NT2/D1 (cell line): ENCODE measurements around the gene C19orf12.

Experiments
- DNase-seq: peaks from one replicate; pipeline ENCODE4 v3.0.0-alpha.2; 2011; ENCODE audit warnings: low read depth, low spot score
- H3K27me3 ChIP-seq: 2 replicates; pipeline ENCODE4 v1.6.0; 2011; ENCODE audit warnings: mild to moderate bottlenecking; ENCODE audit not compliant: insufficient read length, insufficient read depth
- H3K36me3 ChIP-seq: 2 replicates; pipeline ENCODE4 v1.6.1; 2011; ENCODE audit warnings: mild to moderate bottlenecking, low read length, mixed read lengths; ENCODE audit not compliant: insufficient read depth, insufficient read length
- H3K4me1 ChIP-seq: 2 replicates; pipeline ENCODE4 v1.5.1; 2011; ENCODE audit not compliant: insufficient read depth, insufficient read length
- H3K4me3 ChIP-seq: 2 replicates; pipeline ENCODE4 v1.5.1; 2011; ENCODE audit warnings: low read depth; ENCODE audit not compliant: insufficient read length
- H3K9ac ChIP-seq: 2 replicates; pipeline ENCODE4 v1.6.0; 2011; ENCODE audit warnings: low read depth; ENCODE audit not compliant: insufficient read length
- H3K9me3 ChIP-seq: 2 replicates; pipeline ENCODE4 v1.5.1; 2011; ENCODE audit warnings: mild to moderate bottlenecking, low read length; ENCODE audit not compliant: insufficient read depth
- SUZ12 ChIP-seq: IDR thresholded peaks from 2 replicates; pipeline ENCODE4 v1.6.1; 2011; ENCODE audit not compliant: insufficient read length, insufficient read depth; ENCODE audit errors: extremely low read depth
- YY1 ChIP-seq: IDR thresholded peaks from 2 replicates; pipeline ENCODE4 v1.6.1; 2011; ENCODE audit not compliant: insufficient read length, insufficient read depth
- ZNF274 ChIP-seq: IDR thresholded peaks from 2 replicates; pipeline ENCODE4 v1.6.1; 2011; ENCODE audit warnings: mild to moderate bottlenecking, low read depth, low read length

C19orf12 gene

DNA sequence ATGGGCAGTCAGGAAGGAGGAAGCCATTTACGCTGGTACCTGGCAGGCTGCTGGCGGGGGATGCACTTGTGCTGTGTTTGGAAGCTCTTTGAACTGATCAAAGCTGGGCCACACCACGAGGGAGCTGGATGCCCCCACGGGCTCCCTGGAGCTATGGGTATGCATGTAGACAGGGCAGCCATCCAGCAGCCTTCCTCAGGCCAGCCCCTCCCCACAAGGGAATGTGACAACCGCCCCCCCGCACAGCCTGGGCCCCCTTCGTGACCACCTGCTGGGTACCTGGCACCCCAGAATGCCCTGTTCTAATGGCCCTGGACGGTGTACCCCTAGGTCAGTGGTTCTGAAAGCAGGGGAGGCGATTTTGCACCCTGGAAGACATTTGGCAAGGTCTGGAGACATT, 42.5 kb upstream of the C19orf12 start:
- no peak overlapping the region for H3K4me3 ChIP-seq
- H3K27me3 ChIP-seq: no peaks in the 10 kb centered on the region
- H3K4me1 ChIP-seq: no peaks in the 10 kb centered on the region
- no peak overlapping the region for H3K9ac ChIP-seq
- no peak for DNase-seq
- no peaks in the 10 kb centered on the region for H3K9me3 ChIP-seq
- no peaks in the 10 kb centered on the region for H3K36me3 ChIP-seq
- TF ChIP-seq ZNF274: no peak
- no peak for TF ChIP-seq YY1
- no peak for TF ChIP-seq SUZ12

GRCh38 chr19:29753934-29754305, 38.9 kb upstream of the C19orf12 start:
- no peak for DNase-seq
- no peaks in the 10 kb centered on the region for H3K27me3 ChIP-seq
- no peak overlapping the region for H3K4me3 ChIP-seq
- no peaks in the 10 kb centered on the region for H3K36me3 ChIP-seq
- TF ChIP-seq ZNF274: no peak
- no peak for TF ChIP-seq YY1
- no peak for TF ChIP-seq SUZ12
- H3K9me3 ChIP-seq: no peaks in the 10 kb centered on the region
- no peak overlapping the region for H3K9ac ChIP-seq
- peaks cover 3% of the 10 kb centered on the region for H3K4me1 ChIP-seq

DNA sequence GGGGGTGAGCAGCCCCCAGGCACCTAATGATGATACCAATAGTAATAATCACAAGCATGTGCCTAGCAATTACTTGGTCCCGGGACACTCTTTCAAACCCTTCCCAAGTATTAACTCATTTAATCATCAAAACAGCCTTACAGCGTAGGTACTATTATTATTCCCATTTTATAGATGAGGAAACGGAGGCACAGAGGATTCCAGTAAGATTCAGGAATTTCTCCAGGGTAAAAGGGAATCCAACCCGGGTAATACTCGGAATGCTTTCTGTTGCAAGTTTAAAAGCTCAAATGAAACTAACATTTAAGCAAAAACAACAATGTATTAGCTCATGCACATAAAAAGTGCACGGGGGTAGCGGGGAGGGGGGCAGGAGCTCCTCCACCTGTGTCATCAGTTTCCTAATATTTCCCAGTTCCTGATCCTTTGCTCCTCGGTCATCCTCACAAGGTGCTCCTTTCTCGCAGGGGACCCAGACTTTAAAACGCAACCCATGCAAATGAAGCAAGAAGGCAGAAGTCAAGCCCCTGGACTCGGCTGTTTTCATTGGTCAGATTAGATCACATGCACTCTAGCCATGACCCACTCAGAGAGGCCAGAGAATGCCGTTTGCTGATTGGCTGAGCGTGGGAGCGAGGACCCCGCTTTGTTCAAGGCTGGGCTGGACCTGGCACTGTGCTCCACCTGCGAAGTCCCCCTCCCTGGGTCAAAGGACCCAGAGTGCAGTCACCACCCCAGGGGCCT, 38.3 kb upstream of the C19orf12 start:
- no peaks in the 10 kb centered on the region for H3K27me3 ChIP-seq
- TF ChIP-seq ZNF274: no peak
- no peak for TF ChIP-seq SUZ12
- no peak for TF ChIP-seq YY1
- no peak for DNase-seq
- H3K9ac ChIP-seq: no peak overlapping the region
- no peak overlapping the region for H3K4me3 ChIP-seq
- peaks cover 3% of the 10 kb centered on the region for H3K4me1 ChIP-seq
- H3K9me3 ChIP-seq: no peaks in the 10 kb centered on the region
- H3K36me3 ChIP-seq: no peaks in the 10 kb centered on the region

DNA sequence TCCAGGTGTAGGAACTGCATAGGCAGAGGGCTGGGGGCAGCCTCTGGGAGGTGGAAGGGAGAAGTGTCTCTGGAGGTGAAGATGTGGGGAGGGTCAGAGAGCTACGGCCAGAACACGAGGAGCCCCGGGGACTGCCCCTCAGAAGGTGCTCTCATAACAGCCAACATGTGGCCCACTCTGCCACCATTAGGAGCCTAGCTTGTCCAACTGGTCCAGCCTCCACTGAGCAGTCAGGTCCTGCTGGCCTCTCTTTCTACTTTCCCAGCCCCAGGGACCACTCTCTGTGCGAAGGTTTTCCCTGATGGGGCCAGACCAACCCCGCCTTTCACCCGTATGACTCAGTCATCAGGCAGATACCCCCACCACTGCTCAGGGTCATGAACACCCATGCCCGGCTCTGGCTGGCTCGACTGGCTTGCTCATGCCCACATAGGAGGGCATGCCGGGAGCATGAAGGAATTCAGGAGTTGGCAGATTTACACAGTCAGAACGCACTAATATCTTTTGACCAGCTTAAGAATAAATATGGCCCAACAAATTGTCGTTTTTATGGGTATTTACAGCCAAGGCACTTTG, 37.5 kb upstream of the C19orf12 start:
- no peak overlapping the region for H3K4me3 ChIP-seq
- TF ChIP-seq YY1: no peak
- TF ChIP-seq SUZ12: no peak
- H3K9ac ChIP-seq: no peak overlapping the region
- H3K36me3 ChIP-seq: no peaks in the 10 kb centered on the region
- H3K9me3 ChIP-seq: no peaks in the 10 kb centered on the region
- no peaks in the 10 kb centered on the region for H3K27me3 ChIP-seq
- peaks cover 3% of the 10 kb centered on the region for H3K4me1 ChIP-seq
- DNase-seq: no peak

DNA sequence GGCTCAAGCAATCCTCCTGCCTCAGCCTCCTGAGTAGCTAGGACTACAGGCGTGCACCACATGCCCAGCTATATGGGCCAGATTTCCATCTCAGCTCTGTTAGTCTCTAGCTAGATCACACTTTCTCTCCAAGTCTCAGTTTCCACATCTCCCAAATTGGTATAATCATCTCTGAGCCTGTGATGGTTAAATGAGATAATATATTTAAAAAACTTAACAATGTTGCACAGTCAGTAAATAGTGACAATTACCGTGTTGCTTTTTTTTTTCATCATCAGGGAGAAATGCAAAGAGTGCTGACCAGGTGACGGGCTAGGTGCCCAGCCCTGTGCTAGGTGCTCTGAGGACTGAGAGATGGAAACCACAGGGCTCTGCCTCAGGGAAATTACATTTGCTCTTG, 36.9 kb upstream of the C19orf12 start:
- Histone ChIP-seq H3K9me3 (no peaks in the 10 kb centered on the region), H3K4me3 (no peak overlapping the region), H3K9ac (no peak overlapping the region), H3K4me1 (peaks cover 3% of the 10 kb centered on the region), H3K36me3 (no peaks in the 10 kb centered on the region), H3K27me3 (no peaks in the 10 kb centered on the region)
- TF ChIP-seq YY1 (no peak), ZNF274 (no peak), SUZ12 (no peak)
- DNase-seq: no peak

DNA sequence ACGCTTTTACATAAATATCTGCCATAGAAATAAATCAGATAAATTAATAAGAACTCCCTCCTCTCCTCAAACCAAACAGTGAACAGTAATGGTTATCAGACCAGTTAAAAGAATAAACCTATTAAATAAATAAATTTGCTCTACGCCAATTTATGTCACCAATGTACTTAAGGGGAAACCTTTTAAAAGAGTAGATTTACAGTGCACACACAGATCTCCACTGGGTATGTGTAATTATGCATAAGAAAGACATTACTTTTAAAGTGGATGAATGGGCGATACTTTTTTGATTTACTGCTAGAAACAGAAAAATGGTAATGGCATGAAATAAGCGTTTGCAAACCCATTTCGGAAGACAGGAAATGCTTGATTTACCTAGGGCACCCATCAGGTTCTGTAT, 34.9 kb upstream of the C19orf12 start:
- H3K4me3 ChIP-seq: no peak overlapping the region
- TF ChIP-seq SUZ12 (no peak), ZNF274 (no peak), YY1 (no peak)
- no peaks in the 10 kb centered on the region for H3K36me3 ChIP-seq
- H3K4me1 ChIP-seq: peaks cover 3% of the 10 kb centered on the region
- H3K9me3 ChIP-seq: no peaks in the 10 kb centered on the region
- H3K27me3 ChIP-seq: no peaks in the 10 kb centered on the region
- no peak for DNase-seq
- H3K9ac ChIP-seq: no peak overlapping the region

DNA sequence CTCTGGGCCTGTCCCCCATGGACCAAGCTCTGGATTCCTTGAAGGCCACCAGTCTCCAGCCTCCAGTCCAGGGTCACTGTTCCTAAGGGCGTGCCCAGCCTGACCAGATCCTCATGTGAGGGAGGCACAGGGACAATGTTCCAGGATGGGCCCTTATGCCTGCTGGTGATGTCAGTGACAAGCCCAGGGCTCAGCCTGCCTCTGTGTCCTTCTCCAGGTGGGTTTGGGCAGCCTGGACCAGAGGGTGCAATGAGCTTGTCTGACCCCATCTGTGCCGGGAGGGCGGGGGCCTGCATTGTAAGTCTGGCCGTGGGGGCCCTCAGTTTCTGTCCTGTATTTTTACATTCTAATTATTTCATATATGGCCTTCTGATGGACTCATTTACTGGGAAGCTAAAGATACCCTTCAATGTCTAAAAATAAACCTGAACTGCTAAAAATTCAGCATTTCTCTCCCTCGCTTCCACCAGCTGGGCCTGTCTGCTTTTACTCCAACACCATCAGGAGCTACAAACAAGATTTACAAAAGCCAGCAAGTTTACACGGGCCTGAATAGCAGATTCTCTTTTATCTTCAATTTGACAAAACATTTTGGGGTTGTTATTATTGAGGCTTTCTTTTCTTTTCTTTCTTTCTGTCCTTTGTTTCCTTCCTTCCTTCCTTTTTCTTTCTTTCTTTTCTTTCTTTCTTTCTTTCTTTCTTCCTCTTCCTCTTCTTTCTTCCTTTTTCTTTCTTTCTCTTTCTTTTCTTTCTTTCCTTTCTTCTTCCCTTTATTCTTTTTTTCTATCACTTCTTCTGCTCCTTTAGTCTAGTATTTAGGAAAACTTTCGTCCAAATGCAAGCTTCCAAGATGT, 34.2 kb upstream of the C19orf12 start:
- Histone ChIP-seq H3K27me3 (no peaks in the 10 kb centered on the region), H3K9me3 (no peaks in the 10 kb centered on the region), H3K4me1 (peaks cover 3% of the 10 kb centered on the region), H3K4me3 (no peak overlapping the region), H3K9ac (no peak overlapping the region), H3K36me3 (no peaks in the 10 kb centered on the region)
- no peak for TF ChIP-seq ZNF274
- TF ChIP-seq YY1: no peak
- TF ChIP-seq SUZ12: no peak
- DNase-seq: no peak
